Measurements from ENCODE around the gene ODF2. TPM values are rescaled to one million over a fixed set of nuclear protein-coding genes. Genes with fewer than 3 reads are reported as not detected.

The ODF2 gene
- 21.4 and 21.6 TPM in 2 replicates for total RNA-seq

DNA sequence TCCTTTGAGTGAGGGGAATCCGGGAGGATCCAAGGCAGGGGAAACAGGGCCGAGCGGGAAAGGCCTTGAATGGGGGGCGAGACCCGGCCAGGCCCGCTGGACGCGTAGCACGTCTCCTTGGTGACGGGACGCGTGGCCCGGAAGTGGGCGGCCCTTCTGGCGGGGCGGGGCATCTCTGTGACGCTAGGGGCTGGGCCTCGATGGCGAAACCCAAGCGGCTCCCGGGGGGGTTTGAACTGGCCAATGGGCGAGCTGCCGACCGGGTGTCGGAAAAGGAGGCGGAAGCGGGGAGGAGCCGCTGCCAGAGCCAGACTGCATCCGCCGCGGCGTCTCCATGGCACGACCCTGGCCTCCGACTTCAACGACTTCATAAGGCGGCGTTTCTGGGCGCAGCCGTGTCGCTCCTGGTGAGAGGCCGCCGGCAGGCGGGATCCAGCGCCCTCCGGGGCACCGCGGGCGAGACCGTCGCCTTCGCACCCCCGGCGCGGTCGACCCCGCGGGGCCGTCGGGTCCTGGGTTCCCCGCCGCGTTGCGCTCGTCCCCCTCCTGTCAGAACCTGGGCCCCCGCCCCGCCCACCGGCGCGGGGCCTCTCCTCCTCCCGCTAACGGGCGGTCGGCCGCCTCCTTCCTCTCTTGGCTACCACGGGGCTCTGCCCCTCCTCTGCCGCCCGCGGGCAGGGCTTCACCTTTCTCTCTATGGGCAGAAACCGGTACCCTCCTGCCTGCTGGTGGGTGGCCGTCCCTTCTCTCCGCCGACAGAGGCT is at the start of gene ODF2:
Gene ODF2, plus strand, starts transcription at position 158 of the 764 bp plus-strand sequence. Its CDS starts 86 bp downstream, at position 244.

DNA sequence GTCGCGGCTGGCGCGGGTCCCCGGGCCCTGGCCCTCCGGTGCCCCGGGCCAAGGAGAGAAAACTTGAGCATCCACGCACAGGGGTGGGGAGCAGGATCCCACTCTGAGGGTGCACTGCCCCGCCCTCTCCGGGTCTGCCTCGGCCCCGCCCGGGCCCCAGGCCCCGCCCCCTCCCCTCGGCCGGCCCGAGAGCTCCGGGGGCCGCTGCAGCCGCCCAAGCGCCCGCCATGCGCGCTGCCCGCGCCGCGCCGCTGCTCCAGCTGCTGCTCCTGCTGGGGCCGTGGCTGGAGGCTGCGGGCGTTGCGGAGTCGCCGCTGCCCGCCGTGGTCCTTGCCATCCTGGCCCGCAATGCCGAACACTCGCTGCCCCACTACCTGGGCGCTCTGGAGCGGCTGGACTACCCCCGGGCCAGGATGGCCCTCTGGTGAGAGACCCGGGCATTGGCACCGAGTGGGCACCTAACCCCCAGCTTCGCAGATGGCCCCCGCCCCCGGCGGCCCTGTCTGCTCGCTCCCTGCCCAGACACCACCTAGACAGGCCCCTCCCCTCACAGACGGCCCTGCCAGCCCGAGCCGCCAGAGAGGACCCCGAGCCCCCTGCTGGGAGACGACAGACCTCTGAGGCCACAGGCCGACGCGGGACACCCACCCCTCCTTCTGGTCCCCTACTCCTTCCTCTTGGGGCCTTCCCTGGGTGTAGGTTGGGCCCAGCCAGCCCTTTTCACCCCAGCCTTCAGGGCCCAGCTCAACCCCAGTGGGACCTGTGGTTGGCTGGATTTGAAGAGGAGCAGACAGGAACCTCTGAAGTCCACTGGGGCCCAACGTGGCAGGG is 34.9 kb upstream of the ODF2 start, which contains the start of gene CERCAM:
Gene CERCAM, plus strand, starts transcription at position 207 of the 831 bp plus-strand sequence. Its CDS starts 21 bp downstream, at position 228.

DNA sequence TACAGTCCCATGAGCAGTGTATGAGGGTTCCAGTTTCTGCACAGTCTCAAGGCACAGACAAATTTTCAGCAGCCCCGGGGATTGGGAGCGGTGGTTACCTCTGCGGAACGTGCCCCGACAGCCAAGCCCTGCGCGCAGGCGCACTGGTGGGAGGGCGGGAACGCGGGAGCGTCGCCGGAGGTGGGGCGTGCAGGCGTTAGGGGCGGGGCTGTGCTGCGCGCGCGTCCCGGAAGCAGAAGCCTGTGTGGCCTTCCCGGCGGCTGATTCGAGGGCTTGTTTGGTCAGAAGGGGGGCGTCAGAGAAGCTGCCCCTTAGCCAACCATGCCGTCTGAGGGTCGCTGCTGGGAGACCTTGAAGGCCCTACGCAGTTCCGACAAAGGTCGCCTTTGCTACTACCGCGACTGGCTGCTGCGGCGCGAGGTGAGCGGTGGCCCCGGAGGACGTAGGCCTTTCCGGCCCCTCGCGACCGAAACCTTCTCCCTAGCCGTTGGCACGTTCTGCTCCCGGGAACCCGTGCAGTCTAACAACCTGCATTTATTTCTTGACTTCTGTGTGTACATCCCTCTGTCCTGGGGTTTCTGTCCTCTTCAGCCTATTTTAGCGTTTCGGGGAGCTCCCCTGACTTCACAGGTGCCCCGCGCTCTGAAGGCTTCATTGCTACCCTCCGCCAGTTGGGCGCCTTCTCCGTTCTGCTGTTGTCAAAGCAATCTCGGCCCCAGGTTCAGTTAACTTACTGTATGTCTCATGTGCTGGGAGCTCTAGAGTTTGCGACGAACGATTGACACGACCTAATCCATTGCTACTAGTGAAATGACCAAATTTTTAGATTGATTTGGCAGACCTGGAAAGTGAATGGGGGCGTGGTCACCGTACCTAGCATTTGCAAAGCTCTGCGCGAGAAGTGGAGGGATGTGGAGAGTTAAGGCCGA is 48.9 kb downstream of the ODF2 start, which contains the start of gene GLE1:
Gene GLE1, plus strand, starts transcription at position 235 of the 929 bp plus-strand sequence. Its CDS starts 87 bp downstream, at position 322.

Other genes with a start within 250 kb of the ODF2 start
- gene GOLGA2, start 180.0 kb upstream of the ODF2 start, total RNA-seq: 110 and 123 TPM in 2 replicates
- 41.1 and 50.3 TPM in 2 replicates for gene SWI5, start 179.7 kb upstream of the ODF2 start, total RNA-seq
- gene TRUB2, start 133.6 kb upstream of the ODF2 start, total RNA-seq: 12.2 and 19.2 TPM in 2 replicates
- gene COQ4, start 133.2 kb upstream of the ODF2 start, total RNA-seq: 13.7 and 14.5 TPM in 2 replicates
- 7.7 and 9.3 TPM in 2 replicates for gene SLC27A4, start 115.5 kb upstream of the ODF2 start, total RNA-seq
- 24.7 and 30.2 TPM in 2 replicates for gene URM1, start 84.6 kb upstream of the ODF2 start, total RNA-seq
- 85.4 and 95.0 TPM in 2 replicates for gene CERCAM, start 35.1 kb upstream of the ODF2 start, total RNA-seq
- 17.5 and 19.4 TPM in 2 replicates for gene GLE1, start 48.7 kb downstream of the ODF2 start, total RNA-seq
- gene SPTAN1, start 96.6 kb downstream of the ODF2 start, total RNA-seq: 362 and 422 TPM in 2 replicates
- gene DYNC2I2, start 200.8 kb downstream of the ODF2 start, total RNA-seq: 27.0 and 31.7 TPM in 2 replicates
- gene SET, start 233.2 kb downstream of the ODF2 start, total RNA-seq: 463 and 530 TPM in 2 replicates
- 0.34 and 0.79 TPM in 2 replicates for gene PKN3, start 246.5 kb downstream of the ODF2 start, total RNA-seq